Measurements from ENCODE around the gene FABP2. TPM values are rescaled to one million over a fixed set of nuclear protein-coding genes. Genes with fewer than 3 reads are reported as not detected.
"Not testable (repeated sequence)": the region's sequence is repeated elsewhere in the genome, so short reads cannot be mapped to it uniquely, and the experiment has no call there.

Gene FABP2
- total RNA-seq, 4 donors from 2014 or later: not detected

DNA sequence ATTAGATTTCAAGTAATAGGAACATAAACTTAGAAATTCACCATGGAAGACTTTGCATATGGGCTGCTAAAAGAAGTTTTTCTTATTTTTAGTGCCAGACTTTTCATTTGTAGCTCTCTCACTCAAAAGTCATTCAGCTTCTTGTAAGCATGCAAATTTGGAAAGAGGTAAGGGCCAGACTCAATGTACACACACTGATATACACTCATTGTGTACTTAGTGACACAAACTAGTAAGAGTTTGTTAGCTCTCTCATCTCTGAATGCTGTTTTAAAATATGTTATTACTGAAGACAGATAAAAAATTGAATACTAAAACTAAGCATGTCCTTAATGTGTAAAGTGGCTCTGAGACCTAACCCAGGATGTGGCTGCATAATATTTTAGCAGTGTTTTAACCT, 18.0 kb upstream of the FABP2 start:
- H3K4me3 ChIP-seq; H3K4me1 ChIP-seq; DNase-seq (ENCODE audit: low spot score in 2 of 2); H3K27ac ChIP-seq; H3K27me3 ChIP-seq; H3K9me3 ChIP-seq; H3K36me3 ChIP-seq: not testable (repeated sequence)

DNA sequence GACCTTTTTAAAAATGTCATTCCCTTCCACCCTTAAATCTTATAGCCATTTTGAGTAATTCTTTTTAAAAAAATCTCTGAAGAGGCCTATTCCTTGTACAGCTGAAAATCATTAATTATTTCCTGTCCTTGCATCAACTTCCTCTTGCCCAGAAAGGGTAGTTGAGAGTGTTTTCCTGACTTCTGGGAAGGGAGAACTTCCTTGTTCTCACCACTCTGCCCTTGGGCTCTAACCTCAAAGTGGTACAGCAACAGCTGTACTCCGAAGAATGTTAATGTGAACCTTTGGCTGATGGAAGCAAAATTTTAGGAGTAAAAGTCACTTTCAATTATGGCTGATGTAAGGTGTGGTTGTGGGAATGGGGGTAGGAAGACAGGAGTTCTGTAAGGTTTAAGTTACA, 15.1 kb upstream of the FABP2 start:
- Histone ChIP-seq H3K36me3 (no peaks in the 10 kb centered on the region), H3K4me1 (no peaks in the 10 kb centered on the region), H3K27me3 (no peaks in the 10 kb centered on the region), H3K9me3 (no peaks in the 10 kb centered on the region), H3K27ac (no peak overlapping the region), H3K4me3 (no peak overlapping the region)
- 30% methylated on average over 1 of the region's 1 CpG for WGBS
- DNase-seq (ENCODE audit: low spot score in 2 of 2): no peak
- no peak for TF ChIP-seq EP300 (IDR thresholded peaks at IDR 0.05)
- no peak for TF ChIP-seq POLR2A (IDR thresholded peaks at IDR 0.05)
- TF ChIP-seq POLR2AphosphoS5 (IDR thresholded peaks at IDR 0.05): no peak
- no peak for TF ChIP-seq CTCF (IDR thresholded peaks at IDR 0.05)

GRCh38 chr4:119336332-119336979, 14.5 kb upstream of the FABP2 start:
- H3K27me3 ChIP-seq; H3K9me3 ChIP-seq; H3K36me3 ChIP-seq; H3K4me1 ChIP-seq; H3K27ac ChIP-seq; H3K4me3 ChIP-seq; DNase-seq (ENCODE audit: low spot score in 2 of 2): not testable (repeated sequence)
- 81% methylated on average over 4 of the region's 4 CpGs for WGBS

GRCh38 chr4:119329835-119330620, 8.1 kb upstream of the FABP2 start:
- WGBS: 58% methylated on average over 2 of the region's 2 CpGs
- no peak for DNase-seq (ENCODE audit: low spot score in 2 of 2)
- no peak overlapping the region for H3K4me3 ChIP-seq
- H3K27ac ChIP-seq: no peak overlapping the region
- no peaks in the 10 kb centered on the region for H3K36me3 ChIP-seq
- no peaks in the 10 kb centered on the region for H3K9me3 ChIP-seq
- H3K27me3 ChIP-seq: no peaks in the 10 kb centered on the region
- H3K4me1 ChIP-seq: no peaks in the 10 kb centered on the region
- no peak for TF ChIP-seq POLR2AphosphoS5 (IDR thresholded peaks at IDR 0.05)
- no peak for TF ChIP-seq EP300 (IDR thresholded peaks at IDR 0.05)
- no peak for TF ChIP-seq POLR2A (IDR thresholded peaks at IDR 0.05)
- no peak for TF ChIP-seq CTCF (IDR thresholded peaks at IDR 0.05)

- no peak for DNase-seq (ENCODE audit: low spot score in 2 of 2)
- Histone ChIP-seq H3K4me1 (no peaks in the 10 kb centered on the region), H3K36me3 (no peaks in the 10 kb centered on the region), H3K9me3 (no peaks in the 10 kb centered on the region), H3K4me3 (no peak overlapping the region), H3K27me3 (no peaks in the 10 kb centered on the region), H3K27ac (no peak overlapping the region)
- 75% methylated on average over 2 of the region's 2 CpGs for WGBS
- no peak for TF ChIP-seq POLR2A (IDR thresholded peaks at IDR 0.05)
- TF ChIP-seq POLR2AphosphoS5 (IDR thresholded peaks at IDR 0.05): no peak
- TF ChIP-seq CTCF (IDR thresholded peaks at IDR 0.05): no peak
- no peak for TF ChIP-seq EP300 (IDR thresholded peaks at IDR 0.05)
These were observed 6.8 kb upstream of the FABP2 start for GRCh38 chr4:119328695-119329094.

- no peak overlapping the region for H3K27ac ChIP-seq
- H3K9me3 ChIP-seq: no peaks in the 10 kb centered on the region
- no peaks in the 10 kb centered on the region for H3K27me3 ChIP-seq
- no peak for TF ChIP-seq EP300 (IDR thresholded peaks at IDR 0.05)
- TF ChIP-seq POLR2A (IDR thresholded peaks at IDR 0.05): no peak
- H3K4me1 ChIP-seq: no peaks in the 10 kb centered on the region
- no peak overlapping the region for H3K4me3 ChIP-seq
- no peak for DNase-seq (ENCODE audit: low spot score in 2 of 2)
- WGBS: 55% methylated on average over 2 of the region's 2 CpGs
- no peaks in the 10 kb centered on the region for H3K36me3 ChIP-seq
These were observed 3.9 kb downstream of the FABP2 start for GRCh38 chr4:119317990-119318389.

All from suprapubic skin (tissue), 4 donors.